SK-N-MC (cell line): Measurements from ENCODE around the gene FAM98B.

ENCODE experiments used
- DNase-seq: peaks from one replicate; pipeline ENCODE4 v3.0.0-alpha.2; 2011; ENCODE audit warnings: low read depth, low spot score
- H3K27ac ChIP-seq: fragments of 200-600 bp; sonication (generic); 2 replicates; pipeline ENCODE4 v1.5.1; 2016; ENCODE audit warnings: mixed run types
- H3K36me3 ChIP-seq: fragments of 200-600 bp; sonication (generic); 2 replicates; pipeline ENCODE4 v1.6.1; 2017; ENCODE audit warnings: antibody characterized with exemption, low read length, mixed read lengths; ENCODE audit not compliant: insufficient read depth
- H3K4me3 ChIP-seq: fragments of 200-600 bp; sonication (generic); 2 replicates; pipeline ENCODE4 v1.5.1; 2016
- H3K9ac ChIP-seq: fragments of 200-600 bp; sonication (generic); 2 replicates; pipeline ENCODE4 v1.8.0; 2017; ENCODE audit warnings: mixed run types, mixed read lengths; ENCODE audit not compliant: insufficient read length
- H3K9me3 ChIP-seq: fragments of 200-600 bp; sonication (generic); 2 replicates; pipeline ENCODE4 v1.6.1; 2017; ENCODE audit warnings: low read depth, mild to moderate bottlenecking, antibody characterized with exemption, low read length, moderate library complexity, mixed read lengths
- EZH2 ChIP-seq: fragments of 200-600 bp; sonication (generic); IDR thresholded peaks from one replicate; pipeline ENCODE4 v1.6.1; 2017; ENCODE audit warnings: antibody characterized with exemption
- FOXP2 ChIP-seq: optimal IDR thresholded peaks from 2 replicates; pipeline ENCODE3; 2011; ENCODE audit warnings: mild to moderate bottlenecking, moderate library complexity; ENCODE audit not compliant: insufficient read depth; ENCODE audit errors: extremely low read length, control extremely low read depth
- POLR2AphosphoS5 ChIP-seq: IDR thresholded peaks from 2 replicates; pipeline ENCODE4 v1.6.1; 2012; ENCODE audit warnings: mild to moderate bottlenecking, low read depth, low read length, borderline replicate concordance

The FAM98B gene

DNA sequence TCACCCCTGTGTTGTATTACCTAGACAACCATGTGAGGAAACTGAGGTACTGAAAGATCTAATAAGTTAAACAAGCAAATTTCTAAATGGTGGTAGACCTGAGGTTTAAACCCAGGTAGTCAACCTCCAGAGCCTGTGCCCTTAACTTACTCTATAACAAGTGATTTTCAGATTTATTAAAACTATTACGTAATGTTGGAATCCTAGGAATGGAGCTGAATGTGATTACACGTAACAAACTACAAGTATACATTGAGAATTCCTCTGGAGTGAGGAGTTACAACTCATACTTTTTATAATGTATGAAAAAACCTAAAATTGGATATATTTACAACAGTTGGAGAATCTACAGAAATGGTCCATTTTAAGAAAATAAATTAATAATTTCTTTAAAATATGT lies 18.0 kb downstream of the FAM98B start:
- H3K9me3 ChIP-seq, result no peaks in the 10 kb centered on the region
- no peak overlapping the region for H3K9ac ChIP-seq
- H3K4me3 ChIP-seq, result no peak overlapping the region
- DNase-seq, result no peak
- peaks cover 50% of the 10 kb centered on the region for H3K36me3 ChIP-seq
- no peak for TF ChIP-seq FOXP2
- no peak for TF ChIP-seq EZH2
- no peak for TF ChIP-seq POLR2AphosphoS5
- no peak overlapping the region for H3K27ac ChIP-seq

- no peak overlapping the region for H3K4me3 ChIP-seq
- DNase-seq, result no peak
- no peaks in the 10 kb centered on the region for H3K9me3 ChIP-seq
- H3K9ac ChIP-seq, result no peak overlapping the region
- peaks cover 57% of the 10 kb centered on the region for H3K36me3 ChIP-seq
- no peak overlapping the region for H3K27ac ChIP-seq
- TF ChIP-seq POLR2AphosphoS5 (no peak), EZH2 (no peak)
Observed at GRCh38 chr15:38474155-38474757, 20.3 kb downstream of the FAM98B start.

GRCh38 chr15:38475361-38475760 lies 21.4 kb downstream of the FAM98B start:
- Histone ChIP-seq H3K9me3 (no peaks in the 10 kb centered on the region), H3K27ac (no peak overlapping the region), H3K9ac (no peak overlapping the region), H3K36me3 (peaks cover 55% of the 10 kb centered on the region), H3K4me3 (no peak overlapping the region)
- TF ChIP-seq FOXP2 (no peak), POLR2AphosphoS5 (no peak), EZH2 (no peak)
- DNase-seq, result no peak

DNA sequence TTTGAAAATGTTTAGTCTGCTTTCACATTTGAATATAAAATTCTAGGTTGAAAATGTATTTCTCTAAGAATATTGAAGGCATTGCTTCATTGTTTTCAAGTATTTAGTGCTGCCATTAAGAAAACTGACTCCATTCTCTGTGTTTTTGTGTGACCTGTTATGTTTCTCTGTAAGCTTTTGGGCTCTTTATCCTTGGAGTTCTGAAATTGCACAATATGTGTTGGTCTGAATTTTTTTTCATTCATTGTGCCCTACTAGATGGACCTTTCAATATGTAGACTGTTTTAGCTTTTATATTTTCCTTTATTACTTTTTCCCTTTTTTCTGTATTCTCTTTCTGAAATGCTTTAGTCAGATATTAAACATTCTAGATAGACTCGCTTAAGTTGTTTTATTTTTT lies 22.2 kb downstream of the FAM98B start:
- TF ChIP-seq FOXP2 (no peak), EZH2 (no peak)
- H3K36me3 ChIP-seq, result peaks cover 53% of the 10 kb centered on the region
- no peak overlapping the region for H3K9ac ChIP-seq
- no peaks in the 10 kb centered on the region for H3K9me3 ChIP-seq
- no peak overlapping the region for H3K4me3 ChIP-seq
- H3K27ac ChIP-seq, result no peak overlapping the region
- DNase-seq, result no peak

DNA sequence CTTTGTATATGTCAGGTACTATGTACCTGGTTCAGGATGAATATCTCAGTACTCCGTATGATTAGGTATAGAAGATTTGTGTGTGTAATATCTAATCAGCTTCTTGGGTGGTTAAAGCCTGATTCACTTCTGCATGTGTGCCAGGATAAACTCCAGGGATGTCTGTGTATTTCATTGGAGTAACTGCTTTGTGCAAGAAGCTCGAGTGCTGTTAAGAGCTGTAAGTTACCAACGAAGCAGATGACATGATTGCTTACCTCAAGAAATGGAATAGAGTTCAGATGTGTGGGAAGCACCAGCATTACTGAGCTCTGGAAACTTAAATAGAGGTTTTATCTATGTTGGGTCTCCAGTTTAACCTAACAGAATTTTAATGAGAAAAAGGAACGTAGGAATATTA lies 23.7 kb downstream of the FAM98B start:
- no peak for DNase-seq
- no peak for TF ChIP-seq FOXP2
- Histone ChIP-seq H3K9me3 (no peaks in the 10 kb centered on the region), H3K9ac (no peak overlapping the region), H3K27ac (no peak overlapping the region), H3K4me3 (no peak overlapping the region), H3K36me3 (peaks cover 57% of the 10 kb centered on the region)

- DNase-seq, result no peak
- TF ChIP-seq FOXP2 (no peak), EZH2 (no peak), POLR2AphosphoS5 (no peak)
- Histone ChIP-seq H3K36me3 (peaks cover 60% of the 10 kb centered on the region), H3K27ac (no peak overlapping the region), H3K9ac (no peak overlapping the region), H3K4me3 (no peak overlapping the region), H3K9me3 (no peaks in the 10 kb centered on the region)
Observed at GRCh38 chr15:38479266-38479665, 25.3 kb downstream of the FAM98B start.

DNA sequence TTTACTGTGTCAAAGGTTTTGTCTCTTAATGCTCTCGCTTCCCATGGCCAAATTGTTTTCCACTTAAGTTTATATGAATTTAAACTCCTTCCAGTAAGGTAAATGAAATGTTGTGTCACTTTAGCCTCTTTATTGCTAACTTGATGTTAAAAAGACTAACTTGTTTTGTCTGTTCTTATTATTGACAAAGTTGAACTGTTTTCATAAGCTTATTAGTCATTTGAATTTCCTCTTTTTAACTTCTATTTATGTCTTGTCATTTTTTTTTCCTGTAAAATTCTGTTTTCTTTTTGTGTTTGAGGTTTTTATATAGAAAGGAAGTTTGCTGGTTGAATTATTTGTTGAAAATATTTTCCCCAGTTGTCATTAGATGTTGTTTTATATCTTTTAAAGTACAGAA lies 25.8 kb downstream of the FAM98B start:
- Histone ChIP-seq H3K9me3 (no peaks in the 10 kb centered on the region), H3K4me3 (no peak overlapping the region), H3K36me3 (peaks cover 55% of the 10 kb centered on the region), H3K9ac (no peak overlapping the region), H3K27ac (no peak overlapping the region)
- TF ChIP-seq FOXP2 (no peak), EZH2 (no peak), POLR2AphosphoS5 (no peak)
- no peak for DNase-seq

GRCh38 chr15:38481113-38481512 lies 27.2 kb downstream of the FAM98B start:
- H3K9me3 ChIP-seq, result no peaks in the 10 kb centered on the region
- H3K4me3 ChIP-seq, result no peak overlapping the region
- TF ChIP-seq EZH2, result no peak
- no peak for DNase-seq
- no peak overlapping the region for H3K27ac ChIP-seq
- H3K36me3 ChIP-seq, result peaks cover 51% of the 10 kb centered on the region
- H3K9ac ChIP-seq, result no peak overlapping the region

GRCh38 chr15:38481761-38482160 lies 27.8 kb downstream of the FAM98B start:
- Histone ChIP-seq H3K4me3 (no peak overlapping the region), H3K9me3 (no peaks in the 10 kb centered on the region), H3K9ac (no peak overlapping the region), H3K36me3 (peaks cover 54% of the 10 kb centered on the region), H3K27ac (no peak overlapping the region)
- TF ChIP-seq FOXP2 (no peak), EZH2 (no peak)
- no peak for DNase-seq

GRCh38 chr15:38482572-38482971 lies 28.6 kb downstream of the FAM98B start:
- peaks cover 47% of the 10 kb centered on the region for H3K36me3 ChIP-seq
- no peak overlapping the region for H3K4me3 ChIP-seq

More at GRCh38 chr15:38482572-38482971, 28.6 kb downstream of the FAM98B start:
- TF ChIP-seq FOXP2 (no peak), EZH2 (no peak), POLR2AphosphoS5 (no peak)
- no peak overlapping the region for H3K27ac ChIP-seq
- no peak for DNase-seq
- H3K9ac ChIP-seq, result no peak overlapping the region
- no peaks in the 10 kb centered on the region for H3K9me3 ChIP-seq
